Fibroblast of lung (primary cell): ENCODE data around the gene NTNG1. TPM values are rescaled to one million over a fixed set of nuclear protein-coding genes. Genes with fewer than 3 reads are reported as not detected.

ENCODE experiments used
- DNase-seq, 2 donors: peaks; one replicate each; pipeline versions ENCODE4 v3.0.0 to v3.0.0-alpha.2; 2010; ENCODE audit warnings: low read depth in 2 of 2
- H2AFZ ChIP-seq: 2 replicates; pipeline ENCODE4 v1.5.1; 2012; ENCODE audit warnings: low read length, control low read depth, inconsistent platforms
- H3K27ac ChIP-seq: 2 replicates; pipeline ENCODE4 v1.5.1; 2011; ENCODE audit warnings: low read length, control low read depth; ENCODE audit not compliant: insufficient read depth
- H3K27me3 ChIP-seq: 2 replicates; pipeline ENCODE4 v1.5.1; 2011; ENCODE audit warnings: mild to moderate bottlenecking, low read length; ENCODE audit not compliant: control insufficient read depth, insufficient read depth
- H3K36me3 ChIP-seq: 2 replicates; pipeline ENCODE4 v1.5.1; 2011; ENCODE audit warnings: low read length; ENCODE audit not compliant: control insufficient read depth, insufficient read depth
- H3K4me1 ChIP-seq: 2 replicates; pipeline ENCODE4 v1.5.1; 2011; ENCODE audit warnings: low read length; ENCODE audit not compliant: control insufficient read depth, insufficient read depth; ENCODE audit errors: extremely low read depth
- H3K4me2 ChIP-seq: 2 replicates; pipeline ENCODE4 v1.5.1; 2011; ENCODE audit warnings: low read length, control low read depth; ENCODE audit not compliant: insufficient read depth; ENCODE audit errors: extremely low read depth
- H3K4me3 ChIP-seq, 4 experiments: fragments of 200-600 bp in 1 of 4; sonication (generic) in 1 of 4; replicated peaks in 1 of 4; 2 replicates each; pipeline ENCODE4 v1.5.1; 2011 to 2016; ENCODE audit warnings: low read length in 4 of 4, low read depth in 3 of 4, mild to moderate bottlenecking in 3 of 4, control low read depth in 2 of 4, inconsistent platforms in 1 of 4, mixed read lengths in 1 of 4; ENCODE audit not compliant: insufficient read depth in 1 of 4; ENCODE audit errors: control extremely low read depth in 1 of 4
- H3K79me2 ChIP-seq: 2 replicates; pipeline ENCODE4 v1.5.1; 2012; ENCODE audit warnings: mild to moderate bottlenecking, low read length, inconsistent platforms; ENCODE audit not compliant: control insufficient read depth, insufficient read depth
- H3K9ac ChIP-seq: 2 replicates; pipeline ENCODE4 v1.5.1; 2011; ENCODE audit warnings: mild to moderate bottlenecking, low read length, control low read depth; ENCODE audit not compliant: insufficient read depth
- H3K9me3 ChIP-seq: 2 replicates; pipeline ENCODE4 v1.5.1; 2012; ENCODE audit warnings: low read depth, low read length; ENCODE audit not compliant: control insufficient read depth, insufficient read depth
- H4K20me1 ChIP-seq: 2 replicates; pipeline ENCODE4 v1.5.1; 2011; ENCODE audit warnings: low read length; ENCODE audit not compliant: control insufficient read depth, insufficient read depth; ENCODE audit errors: extremely low read depth
- EZH2 ChIP-seq: IDR thresholded peaks from 2 replicates; pipeline ENCODE4 v1.5.1; 2012; ENCODE audit warnings: low read length, control low read depth, mild to moderate bottlenecking; ENCODE audit errors: missing control alignments
- polyA plus RNA-seq, 2 donors: library from polyadenylated mRNA; depleted of rRNA in 1 of 2; stranded (reverse) in 1 of 2; unstranded in 1 of 2; fragments of >200 nt; gene quantifications; 2 replicates each; pipeline ENCODE4 v1.2.1, GENCODE V29; 2011 to 2012; ENCODE audit warnings: missing spikeins in 1 of 2
- total RNA-seq: library from RNA; depleted of rRNA; stranded (reverse); fragments of >200 nt; gene quantifications from 2 replicates; pipeline ENCODE4 v1.2.1, GENCODE V29; 2014
- TF ChIP-seq, protein P1 (sequence below), 2 donors: IDR thresholded peaks in 1 of 2; conservative IDR thresholded peaks in 1 of 2; 1 replicate in 1 of 2; 2 replicates in 1 of 2; pipeline ENCODE4 v1.5.1; 2011 to 2012; ENCODE audit warnings: low read length in 2 of 2, control low read depth in 1 of 2, inconsistent platforms in 1 of 2, low read depth in 1 of 2, mild to moderate bottlenecking in 1 of 2

NTNG1 gene
- total and polyA plus RNA-seq, 2 donors (not counting 1 experiment from before 2014, with no cell fraction given) = 0.82 to 8.6 TPM

DNA sequence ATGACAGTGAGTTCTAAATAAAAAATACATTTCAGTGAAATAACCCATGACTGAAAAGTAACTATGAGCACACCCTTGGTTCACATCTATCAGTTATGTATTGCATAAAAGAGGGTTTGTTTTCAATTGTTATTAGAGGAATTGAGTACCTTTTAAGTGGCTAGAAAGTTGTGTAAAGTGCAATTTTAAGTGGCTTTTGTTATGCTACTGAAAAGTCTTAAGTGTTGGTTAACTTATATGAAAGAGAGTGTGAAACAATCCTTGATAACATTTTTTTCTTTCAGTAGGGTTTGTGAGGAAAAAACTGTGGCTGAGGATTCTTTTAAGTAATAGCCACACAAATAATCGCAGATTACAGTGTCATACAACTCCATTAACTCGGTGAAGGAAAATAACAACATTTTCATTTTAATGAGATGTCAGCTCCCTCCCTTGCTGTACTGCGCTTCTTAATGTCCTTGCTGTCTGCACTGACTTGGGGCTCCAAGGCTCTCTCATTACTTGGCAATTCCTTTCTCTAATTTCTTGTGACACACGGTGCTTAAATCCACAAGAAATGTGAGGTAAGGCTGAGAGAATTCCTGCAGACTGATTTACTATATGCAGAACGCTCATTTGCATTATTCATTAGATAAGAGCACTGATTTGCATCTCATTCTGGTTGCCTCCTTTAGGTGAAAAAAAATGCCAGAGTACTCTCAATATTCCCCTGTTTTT lies 40.6 kb downstream of the NTNG1 start:
- DNase-seq = peak in 1 of 2 donors; percentile 56
- H3K79me2 ChIP-seq = no peaks in the 10 kb centered on the region
- no peaks in the 10 kb centered on the region for H3K9me3 ChIP-seq
- TF ChIP-seq EZH2 = no peak
- TF ChIP-seq, protein P1, sequence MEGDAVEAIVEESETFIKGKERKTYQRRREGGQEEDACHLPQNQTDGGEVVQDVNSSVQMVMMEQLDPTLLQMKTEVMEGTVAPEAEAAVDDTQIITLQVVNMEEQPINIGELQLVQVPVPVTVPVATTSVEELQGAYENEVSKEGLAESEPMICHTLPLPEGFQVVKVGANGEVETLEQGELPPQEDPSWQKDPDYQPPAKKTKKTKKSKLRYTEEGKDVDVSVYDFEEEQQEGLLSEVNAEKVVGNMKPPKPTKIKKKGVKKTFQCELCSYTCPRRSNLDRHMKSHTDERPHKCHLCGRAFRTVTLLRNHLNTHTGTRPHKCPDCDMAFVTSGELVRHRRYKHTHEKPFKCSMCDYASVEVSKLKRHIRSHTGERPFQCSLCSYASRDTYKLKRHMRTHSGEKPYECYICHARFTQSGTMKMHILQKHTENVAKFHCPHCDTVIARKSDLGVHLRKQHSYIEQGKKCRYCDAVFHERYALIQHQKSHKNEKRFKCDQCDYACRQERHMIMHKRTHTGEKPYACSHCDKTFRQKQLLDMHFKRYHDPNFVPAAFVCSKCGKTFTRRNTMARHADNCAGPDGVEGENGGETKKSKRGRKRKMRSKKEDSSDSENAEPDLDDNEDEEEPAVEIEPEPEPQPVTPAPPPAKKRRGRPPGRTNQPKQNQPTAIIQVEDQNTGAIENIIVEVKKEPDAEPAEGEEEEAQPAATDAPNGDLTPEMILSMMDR (conservative IDR thresholded peaks at IDR 0.05 in 1 of 2, IDR thresholded peaks at IDR 0.05 in 1 of 2; ENCODE audit: low read depth in 1 of 2, low read length in 2 of 2) = no peak
- H3K27ac ChIP-seq = no peak overlapping the region
- H4K20me1 ChIP-seq = no peaks in the 10 kb centered on the region
- H2AFZ ChIP-seq = no peak overlapping the region
- H3K9ac ChIP-seq = no peak overlapping the region
- no peaks in the 10 kb centered on the region for H3K27me3 ChIP-seq
- no peak overlapping the region for H3K4me2 ChIP-seq
- H3K4me3 ChIP-seq = no peak overlapping the region
- no peaks in the 10 kb centered on the region for H3K36me3 ChIP-seq
- H3K4me1 ChIP-seq = no peaks in the 10 kb centered on the region

DNA sequence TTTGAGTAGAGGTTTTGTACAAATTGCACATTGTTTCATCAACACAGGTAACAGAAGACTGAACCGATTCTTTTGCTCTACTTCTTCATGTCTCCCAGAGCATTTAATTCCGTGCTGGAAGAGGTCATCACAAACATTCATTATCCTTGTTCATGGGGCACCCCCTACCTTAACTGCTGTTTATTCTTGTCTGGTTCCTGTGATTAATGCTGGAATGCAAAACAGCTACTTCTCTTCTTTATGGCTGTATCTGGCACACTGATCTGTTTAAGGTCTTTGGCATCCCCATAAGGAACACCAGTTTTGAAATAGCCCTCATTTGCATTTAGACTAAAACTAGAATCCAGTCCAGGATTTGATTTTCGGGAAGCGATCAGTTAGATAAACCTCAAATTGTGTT lies 42.2 kb downstream of the NTNG1 start:
- H4K20me1 ChIP-seq = no peaks in the 10 kb centered on the region
- H3K36me3 ChIP-seq = no peaks in the 10 kb centered on the region
- H3K4me3 ChIP-seq = no peak overlapping the region
- H3K27ac ChIP-seq = no peak overlapping the region
- H3K27me3 ChIP-seq = no peaks in the 10 kb centered on the region
- no peaks in the 10 kb centered on the region for H3K79me2 ChIP-seq
- no peak overlapping the region for H2AFZ ChIP-seq
- H3K9ac ChIP-seq = no peak overlapping the region
- H3K4me2 ChIP-seq = no peak overlapping the region
- no peaks in the 10 kb centered on the region for H3K9me3 ChIP-seq
- TF ChIP-seq, protein P1 (conservative IDR thresholded peaks at IDR 0.05 in 1 of 2, IDR thresholded peaks at IDR 0.05 in 1 of 2; ENCODE audit: low read depth in 1 of 2, low read length in 2 of 2) = no peak
- no peak for TF ChIP-seq EZH2
- DNase-seq = peak in 1 of 2 donors; percentile 38
- no peaks in the 10 kb centered on the region for H3K4me1 ChIP-seq

DNA sequence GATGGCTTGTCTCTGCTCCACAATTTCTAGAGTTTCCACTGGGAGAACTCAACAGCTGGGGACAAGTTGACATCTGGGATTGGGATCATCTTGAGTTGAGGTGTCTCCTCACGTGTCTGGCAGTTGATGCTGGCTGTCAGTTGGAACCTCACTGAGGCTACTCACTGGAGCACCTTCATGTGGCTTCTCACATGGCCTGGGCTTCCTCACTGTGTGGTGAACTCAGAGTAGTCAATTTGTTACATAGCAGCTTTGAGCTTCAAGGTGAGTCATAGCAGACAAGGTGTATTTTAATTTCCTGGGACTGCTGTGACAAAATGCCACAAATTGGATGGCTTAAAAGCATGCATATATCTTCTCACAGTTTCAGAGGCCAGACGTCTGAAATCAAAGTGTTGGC lies 44.0 kb downstream of the NTNG1 start:
- TF ChIP-seq, protein P1 (conservative IDR thresholded peaks at IDR 0.05 in 1 of 2, IDR thresholded peaks at IDR 0.05 in 1 of 2; ENCODE audit: low read depth in 1 of 2, low read length in 2 of 2) = no peak
- no peak for TF ChIP-seq EZH2
- no peaks in the 10 kb centered on the region for H3K4me1 ChIP-seq
- no peaks in the 10 kb centered on the region for H3K9me3 ChIP-seq
- no peak overlapping the region for H3K9ac ChIP-seq
- no peak overlapping the region for H3K4me2 ChIP-seq
- H3K36me3 ChIP-seq = no peaks in the 10 kb centered on the region
- no peaks in the 10 kb centered on the region for H3K27me3 ChIP-seq
- no peaks in the 10 kb centered on the region for H4K20me1 ChIP-seq
- H2AFZ ChIP-seq = no peak overlapping the region
- H3K79me2 ChIP-seq = no peaks in the 10 kb centered on the region
- no peak overlapping the region for H3K4me3 ChIP-seq
- H3K27ac ChIP-seq = no peak overlapping the region
- no peak for DNase-seq
